HuH-7.5 (cell line): ENCODE data around the gene UTP25.

Source experiments
- DNase-seq: peaks from one replicate; pipeline ENCODE4 v3.0.0; 2011; ENCODE audit warnings: low spot score

Gene UTP25

GRCh38 chr1:209805875-209806760, 21.7 kb upstream of the UTP25 start, which contains the start of gene IRF6:
Gene IRF6, minus strand, starts transcription at chr1:209806142. Its CDS starts 4,729 bp downstream, at chr1:209801413.
- DNase-seq = peak; percentile 19

GRCh38 chr1:209807509-209807908, 20.3 kb upstream of the UTP25 start:
- DNase-seq = no peak

- no peak for DNase-seq
Observed at GRCh38 chr1:209808059-209808581, 19.7 kb upstream of the UTP25 start.

GRCh38 chr1:209809611-209810010, 18.2 kb upstream of the UTP25 start:
- DNase-seq = no peak

GRCh38 chr1:209810783-209811182, 17.0 kb upstream of the UTP25 start:
- no peak for DNase-seq

GRCh38 chr1:209813902-209814301, 13.9 kb upstream of the UTP25 start:
- DNase-seq = no peak

GRCh38 chr1:209815490-209815889, 12.3 kb upstream of the UTP25 start:
- no peak for DNase-seq

- no peak for DNase-seq
Observed at GRCh38 chr1:209815931-209816341, 11.8 kb upstream of the UTP25 start.

- no peak for DNase-seq
Observed at GRCh38 chr1:209816923-209817322, 10.8 kb upstream of the UTP25 start.

GRCh38 chr1:209817691-209818090, 10.1 kb upstream of the UTP25 start:
- no peak for DNase-seq

GRCh38 chr1:209819058-209819457, 8.7 kb upstream of the UTP25 start:
- no peak for DNase-seq

- no peak for DNase-seq
Observed at GRCh38 chr1:209820986-209821385, 6.8 kb upstream of the UTP25 start.

GRCh38 chr1:209822706-209823105, 5.1 kb upstream of the UTP25 start:
- DNase-seq = no peak

- no peak for DNase-seq
Observed at GRCh38 chr1:209823143-209824041, 4.4 kb upstream of the UTP25 start.

- no peak for DNase-seq
Observed at GRCh38 chr1:209825591-209826434, 2.0 kb upstream of the UTP25 start.

GRCh38 chr1:209829716-209830115, 1.9 kb downstream of the UTP25 start:
- DNase-seq = no peak

GRCh38 chr1:209830722-209831121, 3.0 kb downstream of the UTP25 start:
- no peak for DNase-seq

GRCh38 chr1:209831615-209832014, 3.8 kb downstream of the UTP25 start:
- no peak for DNase-seq

- DNase-seq = no peak
Observed at GRCh38 chr1:209835782-209836298, 8.1 kb downstream of the UTP25 start.

GRCh38 chr1:209837671-209838070, 9.9 kb downstream of the UTP25 start:
- DNase-seq = no peak

GRCh38 chr1:209838537-209838936, 10.8 kb downstream of the UTP25 start:
- DNase-seq = no peak
